NOMO-1 (cell line): ENCODE measurements around the gene ICE1.
"Not testable (repeated sequence)": the region's sequence is repeated elsewhere in the genome, so short reads cannot be mapped to it uniquely, and the experiment has no call there.

ENCODE experiments used
- DNase-seq, 2 experiments: peaks; one replicate each; lab custom pipeline; 2025; ENCODE audit not compliant: unreplicated experiment in 2 of 2; lab: John Stamatoyannopoulos, UW

The ICE1 gene

DNA sequence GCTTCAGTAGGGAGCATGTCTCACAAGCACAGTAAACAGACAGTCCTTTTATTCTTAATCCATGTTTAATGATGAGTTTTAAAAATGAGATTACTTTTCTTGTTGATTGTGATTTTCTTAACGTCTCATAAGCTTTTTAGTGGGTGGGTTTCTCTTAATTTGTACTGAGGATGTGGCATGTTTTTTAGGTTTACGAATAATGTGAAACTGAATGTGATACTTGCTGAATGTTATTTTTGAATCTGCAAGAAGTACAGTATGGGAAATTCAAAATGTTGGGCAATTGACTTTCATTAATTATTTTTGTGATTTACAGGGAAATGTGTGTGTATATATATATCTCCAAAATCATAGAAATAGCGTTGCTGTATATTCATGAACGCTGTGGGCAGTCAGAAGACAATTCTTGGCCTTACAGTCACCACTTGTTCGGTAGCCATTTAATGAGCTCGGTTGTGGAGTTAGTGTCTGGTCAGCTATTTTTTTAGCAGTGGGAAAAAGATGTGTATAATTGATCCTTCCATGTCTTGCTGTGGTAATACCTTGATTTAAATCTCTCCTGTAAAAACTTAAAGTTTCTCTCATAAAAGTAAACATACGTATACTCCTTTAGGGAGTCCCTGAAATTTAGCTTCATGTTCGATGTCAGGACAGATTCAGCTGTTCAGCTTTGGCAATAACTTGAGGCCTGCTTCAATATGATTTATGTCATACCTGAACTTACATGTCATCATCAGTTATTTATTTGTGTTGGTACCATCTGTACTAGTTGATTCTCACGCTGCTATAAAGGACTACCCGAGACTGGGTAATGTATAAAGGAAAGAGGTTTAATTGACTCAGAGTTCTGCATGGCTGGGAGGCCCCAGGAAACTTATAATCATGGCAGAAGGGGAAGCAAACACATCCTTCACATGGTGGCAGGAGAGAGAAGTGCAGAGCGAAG lies 15.0 kb downstream of the ICE1 start:
- no peak for DNase-seq

- DNase-seq = no peak
These were observed 29.4 kb downstream of the ICE1 start for GRCh38 chr5:5451863-5452262.

DNA sequence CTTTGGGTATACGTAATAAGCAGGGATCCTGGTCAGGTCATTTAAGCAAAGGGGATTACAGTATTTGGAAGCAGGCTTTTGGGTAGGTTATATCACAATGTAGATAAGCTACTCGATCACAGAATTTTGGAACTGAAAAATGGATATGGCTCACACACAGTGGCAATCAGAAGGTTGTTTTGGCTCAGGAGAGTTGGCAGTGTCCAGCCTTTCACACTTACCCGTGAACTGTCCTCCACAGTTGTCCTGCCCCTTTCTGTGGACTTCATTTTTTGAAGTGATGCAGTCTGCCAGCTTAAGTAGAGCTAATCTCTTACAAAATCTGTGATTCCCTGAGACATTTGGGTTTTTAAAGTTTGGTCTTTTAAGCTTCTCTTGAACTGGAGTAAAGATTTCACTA lies 30.7 kb downstream of the ICE1 start:
- no peak for DNase-seq

DNA sequence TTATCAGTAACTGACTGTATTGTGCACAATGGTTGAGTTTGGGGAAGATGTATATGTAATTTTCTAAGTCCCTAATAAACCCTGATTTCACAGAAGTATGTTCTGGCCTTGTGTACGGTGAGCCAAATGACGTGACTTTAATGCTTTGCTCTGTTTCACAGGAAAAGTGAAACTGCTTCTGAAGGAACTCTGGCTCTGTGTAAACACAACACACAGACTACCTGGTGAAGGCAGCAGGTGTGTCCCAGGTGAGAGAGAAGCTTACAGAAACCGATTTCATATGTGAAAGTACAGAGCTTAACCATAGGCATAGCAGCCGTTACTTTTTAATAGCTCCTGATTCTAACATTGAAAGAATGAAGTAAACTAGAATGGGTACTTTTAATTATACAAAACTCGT lies 31.9 kb downstream of the ICE1 start:
- no peak for DNase-seq

- DNase-seq = no peak
These were observed 34.4 kb downstream of the ICE1 start for GRCh38 chr5:5456858-5457257.

DNA sequence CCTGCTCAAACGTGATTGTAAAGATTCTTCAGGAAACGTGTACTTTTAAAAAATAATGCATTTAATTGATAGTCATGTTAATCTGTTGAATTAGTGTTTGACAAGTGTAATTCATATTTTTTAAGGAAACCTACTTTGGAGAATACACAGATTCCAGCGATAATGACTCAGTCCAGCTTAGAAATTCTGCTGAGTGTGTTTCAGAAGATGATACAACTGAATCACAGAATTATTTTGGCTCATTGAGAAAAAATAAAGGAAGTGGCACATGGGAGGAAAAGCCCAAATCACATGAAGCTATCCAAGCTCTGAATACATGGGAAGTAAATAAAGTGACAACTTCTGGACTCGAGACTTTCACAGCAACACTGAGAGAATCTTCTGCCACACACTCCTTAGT lies 37.8 kb downstream of the ICE1 start:
- no peak for DNase-seq

DNA sequence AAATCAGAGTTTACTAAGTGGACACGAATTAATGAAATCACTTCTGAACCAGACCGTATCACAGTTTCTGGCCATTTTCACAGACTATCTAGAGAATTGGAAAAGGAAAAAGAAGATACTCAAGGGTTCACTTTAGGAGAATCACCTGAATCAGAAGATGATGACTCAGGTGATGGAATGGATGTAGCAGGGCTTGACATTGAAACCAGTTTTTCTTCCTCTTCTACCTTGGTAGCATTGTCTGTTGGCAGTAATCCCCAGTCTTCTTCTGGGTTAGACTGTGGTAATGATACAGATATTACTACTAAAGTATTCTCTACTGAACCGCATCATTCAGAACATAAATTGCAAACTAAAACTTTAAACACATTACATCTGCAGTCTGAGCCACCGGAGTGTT lies 38.5 kb downstream of the ICE1 start:
- DNase-seq = no peak

DNA sequence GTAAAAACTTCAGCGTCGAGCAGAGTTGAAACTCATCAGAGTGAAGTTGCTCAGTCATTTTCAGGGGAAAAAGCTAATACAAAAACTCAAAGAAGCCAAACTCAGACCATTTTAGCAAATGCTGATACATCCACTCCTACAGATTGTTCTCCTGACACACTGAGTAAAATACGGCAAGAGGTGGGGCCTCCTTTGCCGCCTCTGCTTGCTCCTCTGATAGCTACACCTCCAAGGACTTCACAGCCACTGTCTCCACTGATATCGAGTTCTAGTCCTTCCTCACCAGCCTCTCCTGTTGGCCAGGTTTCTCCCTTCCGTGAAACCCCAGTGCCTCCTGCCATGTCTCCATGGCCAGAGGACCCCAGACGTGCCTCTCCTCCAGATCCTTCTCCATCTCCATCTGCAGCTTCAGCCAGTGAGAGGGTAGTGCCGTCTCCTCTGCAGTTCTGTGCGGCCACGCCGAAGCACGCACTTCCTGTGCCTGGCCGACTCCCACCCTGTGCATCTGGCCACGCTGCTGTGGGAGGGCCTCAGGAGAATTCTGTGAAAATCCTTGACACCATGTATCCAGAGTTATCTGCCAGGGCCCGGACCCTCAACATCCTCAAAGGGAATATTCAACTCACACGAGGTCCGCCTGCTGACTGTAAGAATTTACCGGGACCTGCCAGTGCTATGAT lies 41.7 kb downstream of the ICE1 start:
- DNase-seq = no peak

GRCh38 chr5:5466227-5466626 lies 43.8 kb downstream of the ICE1 start:
- DNase-seq = no peak

DNA sequence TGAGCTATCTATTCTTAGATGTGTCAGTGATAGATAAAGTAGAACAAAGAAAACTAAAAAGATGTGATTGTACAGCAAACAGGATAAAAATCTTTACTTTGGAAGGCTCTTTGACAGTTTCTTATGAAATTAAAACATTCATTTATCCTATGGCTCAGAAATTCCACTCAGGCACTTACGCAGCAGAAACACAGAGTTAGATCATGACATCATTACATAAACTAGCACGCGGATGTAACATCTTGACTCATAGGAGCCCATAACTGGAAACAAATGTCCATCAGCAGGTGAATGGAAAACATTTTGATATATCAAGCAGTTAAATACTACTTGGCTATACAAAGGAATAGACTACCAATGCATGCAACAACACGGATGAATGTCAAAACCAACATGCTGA lies 45.3 kb downstream of the ICE1 start:
- DNase-seq = no peak

GRCh38 chr5:5470933-5471332 lies 48.5 kb downstream of the ICE1 start:
- no peak for DNase-seq

- no peak for DNase-seq
These were observed 50.7 kb downstream of the ICE1 start for GRCh38 chr5:5473226-5473625.

DNA sequence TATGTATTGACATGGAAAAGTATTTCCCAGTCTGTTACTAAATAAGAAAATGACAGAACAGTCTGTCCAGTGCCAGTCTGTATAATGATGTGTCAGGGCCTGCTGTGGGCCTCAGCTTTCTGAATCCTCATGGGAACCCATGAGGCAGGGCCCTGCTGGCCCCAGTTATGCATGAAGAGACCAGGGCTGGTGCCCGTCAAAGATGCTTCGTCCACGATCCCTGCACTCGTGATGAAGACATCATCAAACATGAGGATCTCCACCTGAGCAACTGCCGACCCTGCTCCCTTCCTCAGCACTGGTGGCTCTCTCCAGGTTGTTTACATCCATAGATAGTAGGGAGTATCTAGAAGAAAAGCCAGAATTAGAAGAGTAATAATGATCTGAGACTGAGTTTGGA lies 52.5 kb downstream of the ICE1 start:
- no peak for DNase-seq

- DNase-seq = no peak
These were observed 53.5 kb downstream of the ICE1 start for GRCh38 chr5:5475975-5476374.

DNA sequence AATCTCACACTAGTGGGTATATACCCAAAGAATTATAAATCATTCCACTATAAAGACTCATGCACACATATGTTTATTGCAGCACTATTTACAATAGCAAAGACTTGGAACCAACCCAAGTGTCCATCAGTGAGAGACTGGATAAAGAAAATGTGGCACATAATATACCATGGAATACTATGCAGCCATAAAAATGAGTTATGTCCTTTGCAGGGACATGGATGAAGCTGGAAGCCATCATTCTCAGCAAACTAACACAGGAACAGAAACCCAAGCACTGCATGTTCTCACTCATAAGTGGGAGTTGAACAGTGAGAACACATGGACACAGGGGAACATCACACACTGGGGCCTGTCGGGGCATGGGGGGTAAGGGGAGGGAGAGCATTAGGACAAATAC lies 57.1 kb downstream of the ICE1 start:
- not testable (repeated sequence) for DNase-seq

GRCh38 chr5:5480481-5481111 lies 58.1 kb downstream of the ICE1 start:
- peak; percentile 46 to 90 for DNase-seq

- peak; percentile 78 to 84 for DNase-seq
These were observed 58.7 kb downstream of the ICE1 start for GRCh38 chr5:5481206-5481605.

DNA sequence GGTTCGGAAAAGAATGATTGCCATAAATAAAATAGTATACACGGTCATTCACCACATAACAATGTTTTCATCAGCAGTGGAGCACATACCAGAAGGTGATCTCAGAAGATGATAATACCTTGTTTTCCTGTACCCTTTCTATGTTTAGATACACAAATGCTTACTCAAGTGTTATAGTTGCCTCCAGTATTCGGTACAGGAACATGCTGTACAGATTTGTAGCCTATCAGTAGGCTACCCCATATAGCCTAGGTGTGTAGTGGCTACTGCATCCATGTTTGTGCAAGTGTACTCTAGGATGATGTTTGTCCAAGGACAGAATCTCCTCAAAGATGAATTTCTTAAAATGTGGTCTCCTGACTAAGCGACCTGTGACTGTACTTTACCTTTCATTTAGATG lies 59.2 kb downstream of the ICE1 start:
- DNase-seq = no peak

- no peak for DNase-seq
These were observed 60.9 kb downstream of the ICE1 start for GRCh38 chr5:5483350-5483749.

- DNase-seq = no peak
These were observed 61.6 kb downstream of the ICE1 start for GRCh38 chr5:5483880-5484598.

- no peak for DNase-seq
These were observed 63.6 kb downstream of the ICE1 start for GRCh38 chr5:5486122-5486521.
